OCI-LY7 (cell line): ENCODE data around the gene DDX20.

ENCODE experiments used
- CTCF ChIP-seq: fragments of 200-600 bp; sonication (generic); conservative IDR thresholded peaks from 2 replicates; pipeline ENCODE4 v1.5.1; 2014; ENCODE audit warnings: mild to moderate bottlenecking, antibody characterized with exemption, low read length, moderate library complexity, mixed read lengths
- EZH2phosphoT487 ChIP-seq: fragments of 200-600 bp; sonication (generic); IDR thresholded peaks from 2 replicates; pipeline ENCODE4 v1.6.1; 2018; ENCODE audit warnings: low read depth, borderline replicate concordance, mild to moderate bottlenecking, mixed run types, antibody characterized with exemption, low read length, moderate library complexity, mixed read lengths

DNA sequence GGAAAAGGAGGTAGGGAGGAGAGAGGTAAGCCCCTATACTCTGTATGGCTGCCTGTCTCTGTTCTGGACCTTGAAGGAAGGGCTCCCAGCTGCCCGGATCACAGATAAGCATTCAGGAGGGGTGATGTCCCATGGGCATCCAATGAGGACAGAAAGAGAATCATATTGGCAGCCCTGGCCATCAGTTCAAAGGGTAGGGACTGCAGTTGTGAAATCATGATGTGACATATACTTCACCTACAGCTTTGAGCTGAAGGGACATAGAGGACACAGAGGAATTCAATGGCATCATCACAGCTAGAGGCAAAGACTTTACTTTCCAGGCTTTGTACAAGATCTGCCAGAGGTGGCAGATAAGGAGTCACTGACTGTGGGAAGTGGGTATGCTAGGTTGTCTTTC is 21.6 kb downstream of the DDX20 start:
- TF ChIP-seq EZH2phosphoT487 (no peak), CTCF (no peak)
